ENCODE measurements around the gene TPM1.
"Not testable (repeated sequence)": the region's sequence is repeated elsewhere in the genome, so short reads cannot be mapped to it uniquely, and the experiment has no call there.

TPM1 gene

GRCh38 chr15:63041974-63042876 lies at the start of gene TPM1:
Gene TPM1 (plus strand): TSS chr15:63042747. CDS start chr15:63042830, 83 bp downstream.
- no peak for DNase-seq

- no peak for DNase-seq
Observed at GRCh38 chr15:62993066-62993465, 49.5 kb upstream of the TPM1 start.

DNA sequence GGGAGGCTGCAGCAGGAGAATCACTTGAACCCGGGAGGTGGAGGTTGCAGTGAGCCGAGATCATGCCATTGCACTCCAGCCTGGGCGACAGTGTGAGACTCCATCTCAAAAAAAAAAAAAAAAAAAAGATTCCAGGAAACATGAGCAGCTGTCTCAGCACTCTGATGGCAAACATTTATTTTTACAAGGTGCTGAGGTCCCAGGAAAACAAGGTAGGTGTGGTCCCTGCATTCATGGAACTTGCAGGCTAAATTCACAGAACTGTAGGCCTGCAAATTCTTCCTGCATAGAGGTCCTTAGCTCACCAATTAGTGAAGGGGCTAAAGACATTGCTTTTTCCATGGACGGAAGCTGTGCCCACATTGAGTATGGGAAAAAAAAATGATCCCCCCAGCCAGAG lies 48.9 kb upstream of the TPM1 start:
- not testable (repeated sequence) for DNase-seq

DNA sequence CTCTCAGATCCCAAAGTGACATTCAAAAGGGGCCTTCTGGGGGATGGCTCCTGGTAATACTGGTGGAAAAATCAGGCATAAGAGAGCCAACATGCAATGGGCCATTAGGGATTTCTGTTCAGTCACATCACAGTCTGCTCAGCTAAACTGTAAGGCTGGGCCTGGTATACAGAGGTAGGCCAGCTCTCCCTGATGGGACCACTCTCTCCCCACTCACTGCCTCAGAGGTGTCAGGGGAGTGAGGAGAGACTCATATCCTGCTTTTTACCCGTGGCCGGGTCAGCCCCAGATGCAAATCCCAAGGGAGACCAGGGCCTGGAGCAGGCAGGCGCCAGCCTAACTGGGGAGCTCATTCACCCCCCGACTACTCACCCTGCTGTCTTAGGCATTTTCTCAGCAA lies 48.1 kb upstream of the TPM1 start:
- DNase-seq = no peak

DNA sequence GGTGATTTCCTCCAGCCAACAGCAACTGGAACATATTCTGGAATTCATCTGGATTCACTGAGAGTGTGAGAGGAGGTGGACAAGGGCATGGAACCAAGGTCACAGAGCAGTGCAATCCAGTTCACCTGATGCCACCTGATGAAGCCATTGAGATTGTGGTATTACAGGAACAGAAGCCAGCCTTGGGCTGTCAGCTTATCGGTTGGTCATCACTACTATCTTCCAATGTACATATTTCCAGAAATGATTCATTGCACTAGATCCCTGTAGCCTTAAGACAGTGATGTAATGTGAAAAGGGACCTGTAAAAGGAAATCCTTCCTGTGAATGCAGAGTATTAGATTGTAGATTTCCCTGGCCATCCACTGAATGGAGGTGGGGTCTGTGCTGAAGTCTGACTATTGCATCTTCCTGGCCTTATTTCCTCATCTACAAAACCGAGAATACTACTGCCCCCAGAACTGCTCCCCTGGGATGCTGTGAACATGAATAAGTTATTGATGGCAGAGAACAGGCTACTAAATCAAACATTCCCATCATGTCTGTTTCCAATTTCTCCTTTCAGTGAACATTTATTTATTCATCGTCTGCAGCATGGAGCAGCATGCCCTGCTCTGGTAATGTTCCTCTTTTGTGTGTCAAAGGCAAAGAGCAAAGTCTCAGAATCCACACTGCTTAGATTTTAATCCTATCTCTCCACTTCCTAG lies 47.4 kb upstream of the TPM1 start:
- DNase-seq = no peak

DNA sequence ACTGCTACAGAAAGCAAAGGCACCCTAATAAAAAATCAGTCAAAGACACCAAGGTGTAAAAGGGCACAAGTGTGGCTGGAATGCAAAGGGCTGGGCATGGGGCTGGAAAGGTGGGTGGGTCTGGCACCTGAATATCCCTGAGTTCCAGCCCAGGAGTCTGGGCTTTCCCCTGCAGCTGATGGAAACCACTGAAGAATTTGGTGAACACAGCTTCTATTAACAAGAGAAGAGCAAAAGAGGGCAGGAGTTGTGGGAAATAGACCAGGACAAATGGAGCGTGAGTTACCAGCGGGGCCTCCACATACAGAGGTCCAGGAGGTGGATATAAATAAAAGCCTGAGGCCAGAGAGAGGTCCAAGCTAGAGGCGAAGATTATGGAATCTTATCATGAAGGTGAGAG lies 45.1 kb upstream of the TPM1 start:
- no peak for DNase-seq

GRCh38 chr15:62998262-62998890 lies 44.2 kb upstream of the TPM1 start:
- DNase-seq = no peak

GRCh38 chr15:62999178-62999577 lies 43.4 kb upstream of the TPM1 start:
- DNase-seq = no peak

GRCh38 chr15:62999923-63000561 lies 42.5 kb upstream of the TPM1 start:
- no peak for DNase-seq

DNA sequence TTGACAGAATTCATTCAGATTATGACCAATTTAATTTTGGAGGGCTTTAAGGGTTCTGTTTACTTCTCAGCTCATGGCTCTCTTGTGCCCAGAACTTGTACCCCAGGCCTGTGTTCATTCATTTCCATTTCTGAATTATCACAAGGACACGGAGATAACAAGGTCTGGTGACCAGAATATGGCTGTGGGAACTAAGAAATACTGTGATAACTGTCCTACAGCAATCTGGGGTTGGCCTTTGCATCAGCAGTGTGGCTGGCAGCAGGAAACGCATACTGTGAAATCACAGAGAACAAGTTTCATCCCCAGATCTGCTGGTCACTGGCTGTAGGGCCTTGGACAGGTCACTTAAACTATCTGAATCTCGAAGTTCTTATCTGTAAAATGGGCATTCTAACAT lies 41.8 kb upstream of the TPM1 start:
- DNase-seq = no peak

GRCh38 chr15:63004211-63004610 lies 38.3 kb upstream of the TPM1 start:
- no peak for DNase-seq

DNA sequence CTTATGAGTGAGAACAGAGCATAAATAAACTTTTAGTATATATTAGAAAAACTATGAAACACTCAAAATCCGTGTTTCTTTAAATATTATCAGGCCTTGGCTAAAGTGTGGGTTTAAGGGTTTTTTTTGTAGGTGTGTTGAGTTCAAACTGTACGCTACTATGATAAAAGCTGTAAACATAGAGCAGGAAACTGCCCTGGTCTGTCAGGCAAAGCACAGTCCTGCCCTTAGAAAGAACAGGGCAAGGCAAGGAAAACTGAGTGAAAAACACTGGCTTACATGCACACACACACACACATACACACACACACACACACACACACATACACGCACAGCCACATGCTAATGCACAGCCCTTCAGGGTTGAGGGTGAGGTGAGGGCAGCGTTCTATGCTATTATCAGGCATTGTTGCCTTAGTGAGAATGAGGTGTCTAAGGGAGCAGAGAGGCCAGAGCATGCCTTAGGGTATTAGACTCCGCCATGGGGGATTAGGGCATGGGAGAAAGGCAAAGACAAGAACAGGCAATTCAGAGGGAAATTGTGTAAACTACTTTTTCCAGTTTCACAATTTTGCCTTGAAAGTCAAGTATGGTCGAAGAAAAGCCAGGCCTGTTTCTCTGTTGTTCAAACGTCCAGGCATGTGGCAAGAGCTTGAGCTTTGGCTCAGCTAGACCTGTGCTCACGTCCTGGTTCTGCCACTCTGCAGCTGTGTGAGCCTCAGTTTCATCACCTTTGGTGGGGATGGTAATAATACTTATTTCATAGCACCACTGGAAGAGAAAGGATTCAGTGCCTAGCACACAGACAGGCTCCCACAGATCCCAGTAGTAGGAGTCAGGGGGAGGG lies 36.3 kb upstream of the TPM1 start:
- DNase-seq = no peak

- DNase-seq = no peak
Observed at GRCh38 chr15:63008333-63009049, 34.1 kb upstream of the TPM1 start.

DNA sequence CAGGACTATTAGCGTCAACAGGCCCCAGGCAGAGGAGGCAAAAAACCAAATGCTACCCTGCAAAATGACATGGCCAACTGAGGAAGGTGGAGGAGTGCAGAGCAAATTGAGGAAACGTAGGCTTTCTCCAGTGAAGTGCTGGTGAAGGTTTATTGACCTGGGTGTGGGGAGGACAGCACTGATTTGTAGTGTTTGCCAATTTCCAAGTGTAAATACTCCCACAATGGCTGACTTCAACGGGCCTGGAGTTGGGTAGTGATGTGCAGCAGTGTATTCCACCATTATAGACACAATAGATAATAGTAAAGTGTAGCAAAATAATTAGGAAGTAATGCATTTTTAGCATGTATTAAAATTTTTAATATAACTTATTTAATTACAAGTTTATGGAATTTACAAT lies 32.2 kb upstream of the TPM1 start:
- no peak for DNase-seq

- no peak for DNase-seq
Observed at GRCh38 chr15:63010920-63011693, 31.4 kb upstream of the TPM1 start.

DNA sequence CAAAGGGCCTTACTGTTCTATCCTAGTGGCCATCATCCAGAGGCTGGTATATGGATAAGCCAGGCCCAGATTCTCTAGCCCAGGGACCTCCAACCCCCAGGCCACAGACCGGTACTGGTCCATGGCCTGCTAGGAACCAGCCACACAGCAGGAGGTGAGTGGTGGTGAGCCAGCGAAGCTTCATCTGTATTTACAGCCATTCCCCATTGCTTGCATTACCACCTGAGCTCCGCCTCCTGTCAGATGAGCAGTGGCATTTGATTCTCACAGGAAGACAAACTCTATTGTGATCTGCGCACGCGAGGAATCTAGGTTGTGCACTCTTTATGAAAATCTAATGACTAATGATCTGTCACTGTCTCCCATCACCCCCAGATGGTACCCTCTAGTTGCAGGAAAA lies 30.1 kb upstream of the TPM1 start:
- DNase-seq = no peak

DNA sequence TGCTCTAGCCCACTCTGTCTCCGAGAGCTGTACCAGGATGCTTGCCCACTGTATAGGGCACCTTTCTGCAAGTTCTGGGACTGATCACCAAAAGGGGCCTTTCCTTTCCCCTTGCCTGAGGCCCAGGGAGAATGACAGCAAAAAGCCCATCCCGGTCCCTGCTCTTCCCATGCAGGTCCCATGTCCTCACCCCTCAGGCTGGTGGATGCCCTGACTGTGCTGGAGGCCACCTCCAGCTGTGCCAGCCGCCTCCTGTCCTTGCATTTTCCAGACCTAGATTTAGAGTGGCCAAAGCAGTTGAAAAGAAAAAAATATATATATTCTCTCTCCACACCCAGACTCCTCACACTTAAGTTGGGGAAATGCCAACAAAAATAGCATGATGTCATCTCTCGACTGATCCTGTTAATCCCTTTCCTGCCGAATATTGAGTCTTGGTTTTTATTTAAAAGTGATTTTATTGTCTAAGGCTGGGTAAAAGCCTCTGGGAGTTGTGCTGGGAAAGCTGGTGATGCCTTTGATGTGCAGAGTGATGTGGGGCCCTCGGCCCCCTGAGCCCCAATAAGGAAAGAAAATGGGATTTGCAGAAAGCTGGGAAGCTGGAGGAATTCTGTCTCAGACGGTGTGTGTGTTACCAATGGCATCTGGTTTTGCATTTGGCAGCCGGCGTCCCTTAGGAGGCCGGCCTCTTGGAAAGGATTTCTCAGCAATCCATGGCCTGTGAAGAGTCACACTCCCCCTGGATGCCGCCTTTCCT lies 29.3 kb upstream of the TPM1 start:
- no peak for DNase-seq

DNA sequence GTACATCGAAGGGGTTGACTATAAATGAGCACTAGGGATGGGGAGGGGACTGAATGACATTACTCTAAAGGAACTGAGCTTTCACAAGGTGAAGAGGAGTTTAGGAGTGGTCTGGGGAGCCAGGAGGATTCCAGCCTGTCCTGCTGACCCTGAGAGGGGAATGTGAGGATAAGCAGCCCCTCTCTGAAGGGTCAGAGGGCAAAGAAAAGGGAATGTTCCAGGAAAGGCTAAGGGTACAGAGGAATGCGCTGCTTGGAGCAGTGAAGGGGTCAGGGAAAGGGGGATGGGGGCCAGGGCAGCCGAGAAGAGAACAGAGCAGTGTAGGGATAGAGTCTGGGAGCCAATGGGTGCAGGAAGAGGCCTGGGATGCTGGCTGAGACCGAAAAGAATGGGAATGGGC lies 28.0 kb upstream of the TPM1 start:
- no peak for DNase-seq

DNA sequence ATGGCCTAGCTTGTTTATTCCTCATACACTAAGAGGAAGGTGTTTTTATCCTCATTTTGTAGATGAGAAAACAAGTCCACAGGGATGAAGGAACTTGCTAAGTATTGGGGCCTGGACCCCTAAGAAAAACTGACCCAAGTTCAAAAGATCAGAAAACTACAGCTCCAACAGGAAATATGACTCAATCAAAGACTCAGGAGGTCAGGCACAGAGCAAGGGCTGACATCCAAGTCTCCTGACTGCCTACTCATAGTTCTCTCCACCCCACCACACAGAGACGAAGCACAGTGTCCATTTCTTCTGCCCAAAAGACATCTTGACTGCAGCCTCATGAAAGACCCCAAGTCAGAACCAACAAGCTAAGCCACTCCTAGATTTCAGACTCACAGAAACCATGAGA lies 26.9 kb upstream of the TPM1 start:
- no peak for DNase-seq

GRCh38 chr15:63016234-63016633 lies 26.3 kb upstream of the TPM1 start:
- DNase-seq = no peak
